GM21381 (cell line): Measurements from ENCODE around the gene SOX5.

Experiments
- ATAC-seq: cut with Tn5 transposase; IDR thresholded peaks from one replicate; pipeline ENCODE4 v1.9.1; 2021; ENCODE audit warnings: mild to moderate bottlenecking, moderate library complexity; ENCODE audit not compliant: unreplicated experiment

SOX5 gene

DNA sequence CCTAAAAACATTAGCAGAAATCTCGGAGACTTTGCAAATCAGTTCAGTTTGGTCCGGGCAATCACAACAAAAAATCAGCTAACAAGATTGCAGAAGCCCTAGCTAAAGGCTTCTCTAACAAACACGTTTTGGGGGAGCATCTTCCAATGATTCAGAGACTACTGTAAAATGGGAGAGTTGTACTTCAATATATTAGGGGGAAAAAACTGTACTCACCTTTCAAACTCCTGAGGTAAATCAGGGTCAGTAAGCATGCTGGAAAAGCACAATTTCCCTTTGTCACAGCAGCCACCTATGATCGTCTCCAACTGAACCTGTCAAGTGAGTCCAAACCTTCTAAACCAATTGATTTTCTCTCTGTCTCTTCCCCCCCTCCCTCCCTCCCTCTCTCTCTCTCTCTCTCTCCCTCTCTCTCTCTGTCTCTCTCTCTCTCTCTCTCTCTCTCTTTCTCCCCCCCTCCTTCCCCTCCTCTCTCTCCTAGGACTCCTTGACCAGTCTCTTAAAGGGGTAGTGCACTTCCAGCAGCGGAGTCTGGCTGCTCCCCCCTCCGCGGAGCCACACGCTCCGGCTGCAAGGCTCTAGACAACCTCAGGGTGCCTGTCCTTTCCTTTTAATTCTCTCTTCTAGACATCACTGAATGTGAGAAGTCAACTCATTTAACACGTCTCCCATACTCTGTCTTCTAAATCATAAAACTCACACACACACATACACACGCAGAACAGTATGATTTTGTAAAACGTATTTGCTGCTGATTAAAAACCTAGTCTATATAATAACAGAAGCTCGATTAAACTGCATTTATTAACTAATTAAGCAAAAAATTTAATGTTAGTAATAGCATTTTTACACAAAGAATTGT, at the start of gene SOX5:
TSS of gene SOX5 (minus strand) at position 323 of the 862 bp plus-strand sequence. CDS start at position 254, 69 bp downstream.
- no peak for ATAC-seq

DNA sequence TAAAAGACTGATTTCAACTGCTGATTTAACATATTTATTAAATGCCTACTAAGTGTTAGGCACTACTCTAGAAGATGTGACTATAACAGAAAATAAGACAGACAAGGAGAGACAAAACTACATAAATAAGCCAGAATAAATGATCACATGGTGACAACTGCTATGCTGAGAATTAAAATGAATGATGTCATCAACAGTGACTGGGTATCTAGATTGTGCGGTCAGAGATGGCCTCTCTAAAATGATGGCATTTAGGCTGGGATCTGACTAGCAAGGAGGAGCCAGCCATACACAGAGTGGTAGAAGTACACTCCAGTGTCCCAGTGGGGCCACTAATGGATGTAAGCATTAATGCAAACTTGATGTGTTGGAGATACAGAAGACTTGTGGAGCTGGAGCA, 37.6 kb upstream of the SOX5 start:
- no peak for ATAC-seq

- ATAC-seq: no peak
These were observed 31.4 kb upstream of the SOX5 start for GRCh38 chr12:23980826-23981225.

DNA sequence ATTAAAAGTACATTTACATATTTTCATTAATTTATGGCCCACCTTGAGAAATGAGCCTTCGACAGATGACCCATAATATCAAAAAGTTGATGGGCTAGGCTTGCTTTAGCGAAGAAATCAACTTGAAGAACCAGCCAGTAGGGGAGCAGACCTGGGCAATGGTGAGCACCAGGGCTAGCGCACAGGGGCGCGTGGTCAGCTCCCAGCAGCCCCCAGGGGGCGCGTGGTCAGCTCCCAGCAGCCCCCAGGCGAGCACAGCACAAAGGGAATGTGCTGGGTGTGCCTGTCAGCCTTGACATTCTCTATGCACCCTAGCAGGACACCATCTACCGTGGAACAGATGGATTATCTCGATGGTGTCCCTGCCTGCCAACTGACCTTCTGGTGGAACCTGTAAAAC, 15.3 kb upstream of the SOX5 start:
- no peak for ATAC-seq

- ATAC-seq: no peak
These were observed 10.4 kb upstream of the SOX5 start for GRCh38 chr12:23959826-23960225.

- no peak for ATAC-seq
These were observed 4.9 kb upstream of the SOX5 start for GRCh38 chr12:23954332-23954731.

- ATAC-seq: no peak
These were observed 2.6 kb upstream of the SOX5 start for GRCh38 chr12:23952071-23952470.

DNA sequence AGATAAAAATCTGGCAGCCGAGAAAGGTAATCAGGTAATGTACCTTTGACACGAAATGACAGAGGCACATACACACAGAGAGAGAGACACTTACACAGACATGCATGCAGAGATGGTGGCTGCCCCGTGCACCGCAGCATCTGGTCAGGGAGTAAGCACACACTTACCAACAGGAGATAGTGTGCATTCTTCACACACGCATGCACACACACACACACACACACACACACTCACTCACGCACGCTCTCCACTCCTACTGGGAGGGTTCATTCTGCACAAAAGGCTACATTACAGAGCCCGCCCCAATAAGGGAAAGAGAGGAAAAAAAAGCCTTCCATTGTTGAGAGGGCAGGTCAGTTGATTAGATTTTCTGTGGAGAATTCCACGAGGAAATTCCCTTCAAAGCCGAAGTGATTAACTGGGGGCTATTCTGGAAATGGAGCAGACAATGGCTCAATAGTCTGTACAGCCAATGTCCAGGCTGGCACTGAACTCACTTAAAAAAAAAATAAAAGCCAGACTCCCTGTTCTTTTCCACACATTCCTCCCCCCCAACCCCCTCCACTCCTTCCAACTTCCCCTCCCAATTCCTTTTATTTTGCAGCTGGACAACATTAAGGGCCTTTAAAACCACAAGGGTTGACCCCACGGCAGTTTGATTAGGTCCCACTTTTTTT, 1.4 kb upstream of the SOX5 start:
- no peak for ATAC-seq

GRCh38 chr12:23950210-23950774, 822 bp upstream of the SOX5 start:
- ATAC-seq: no peak

DNA sequence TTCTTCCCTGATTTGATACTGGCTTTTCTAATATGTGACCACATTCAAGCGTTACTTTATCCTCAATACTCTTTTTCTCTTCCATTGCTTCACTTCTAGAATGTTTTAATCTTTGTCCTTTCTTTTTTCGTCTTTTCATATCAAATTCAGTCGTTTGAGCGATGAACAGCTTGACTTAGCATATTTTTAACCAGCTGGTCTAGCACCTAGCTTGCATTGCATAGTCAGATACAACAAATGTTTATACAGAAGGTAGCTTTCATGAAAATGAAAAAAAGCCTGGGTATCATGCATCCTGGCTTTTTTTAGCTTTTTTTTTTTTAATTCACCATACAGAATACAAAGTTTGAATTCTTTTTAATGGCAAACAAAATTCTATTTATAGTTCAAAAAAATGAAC, 1.2 kb downstream of the SOX5 start:
- no peak for ATAC-seq

DNA sequence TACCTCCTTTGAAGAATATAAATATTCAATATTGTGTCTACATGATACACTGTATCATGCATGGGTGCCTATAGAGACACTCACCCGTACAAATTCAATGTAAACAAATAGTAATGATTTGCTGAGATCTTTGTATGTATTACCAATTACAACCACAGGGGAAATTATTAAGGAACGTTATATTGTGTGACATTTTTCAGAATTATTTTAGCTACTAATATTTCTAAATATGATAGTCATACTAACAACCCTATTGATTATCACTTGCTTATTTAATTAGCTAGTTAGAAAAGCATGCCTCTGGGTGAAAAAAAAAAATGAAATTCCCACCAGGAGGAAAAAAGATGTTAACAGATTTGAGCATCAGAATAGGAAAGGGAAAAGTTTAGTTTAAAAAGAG, 2.1 kb downstream of the SOX5 start:
- ATAC-seq: no peak

- ATAC-seq: no peak
These were observed 4.2 kb downstream of the SOX5 start for GRCh38 chr12:23945249-23945648.

DNA sequence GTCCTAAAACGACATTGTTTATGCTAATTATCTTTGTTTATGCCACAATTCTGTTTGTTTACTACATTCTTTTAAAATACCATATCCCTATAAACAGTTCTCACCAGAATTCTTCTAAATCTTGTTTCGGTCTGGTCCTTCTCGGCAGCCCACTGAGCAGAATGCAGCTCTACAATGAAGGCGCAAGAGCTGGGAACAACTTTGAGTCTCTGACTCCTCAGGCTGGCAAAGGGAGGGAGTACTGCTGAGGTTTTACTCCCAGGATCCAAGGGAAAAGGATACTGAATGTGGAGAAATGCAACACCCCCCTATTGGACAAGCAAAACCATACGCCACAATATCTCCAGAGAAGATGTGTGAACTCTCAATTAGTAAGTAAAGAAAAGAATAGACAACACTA, 5.4 kb downstream of the SOX5 start:
- no peak for ATAC-seq

GRCh38 chr12:23942841-23943240, 6.6 kb downstream of the SOX5 start:
- no peak for ATAC-seq

- ATAC-seq: no peak
These were observed 7.7 kb downstream of the SOX5 start for GRCh38 chr12:23941780-23942179.

DNA sequence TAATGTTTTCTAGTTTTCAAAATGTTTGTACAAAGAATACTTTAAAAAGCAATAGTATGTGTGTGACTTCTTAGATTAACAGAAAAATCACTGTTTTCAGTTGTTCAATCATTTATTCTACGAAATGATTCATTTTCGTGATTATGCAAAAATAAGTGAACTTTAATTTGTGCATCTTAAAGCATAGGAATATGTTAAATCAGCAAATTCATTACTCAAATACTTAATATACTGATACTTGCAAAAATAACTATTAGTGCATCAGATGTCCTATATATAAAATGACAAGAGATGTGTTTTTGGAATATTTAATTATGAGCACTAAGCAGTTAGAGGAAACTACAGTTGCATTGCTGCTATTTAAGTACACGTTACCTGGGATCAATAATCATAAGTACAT, 11.0 kb downstream of the SOX5 start:
- ATAC-seq: no peak

DNA sequence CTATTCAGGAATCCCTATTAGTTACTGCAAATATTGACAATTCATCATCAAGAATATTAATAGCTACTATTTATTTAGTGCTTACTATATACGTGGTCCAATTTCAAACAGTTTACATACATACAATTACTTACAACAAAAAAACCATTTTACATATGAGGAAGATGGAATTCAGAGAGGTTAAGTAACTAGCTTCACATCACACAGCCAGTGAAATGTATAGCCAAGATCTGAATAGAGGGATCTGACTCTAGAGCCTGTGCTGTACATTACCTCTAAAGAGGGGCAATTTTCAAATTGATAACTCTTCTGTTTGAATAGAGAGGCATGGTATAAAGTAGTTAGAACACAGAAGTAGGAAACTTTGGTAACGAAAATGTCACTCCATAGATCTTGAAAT, 18.3 kb downstream of the SOX5 start:
- no peak for ATAC-seq

DNA sequence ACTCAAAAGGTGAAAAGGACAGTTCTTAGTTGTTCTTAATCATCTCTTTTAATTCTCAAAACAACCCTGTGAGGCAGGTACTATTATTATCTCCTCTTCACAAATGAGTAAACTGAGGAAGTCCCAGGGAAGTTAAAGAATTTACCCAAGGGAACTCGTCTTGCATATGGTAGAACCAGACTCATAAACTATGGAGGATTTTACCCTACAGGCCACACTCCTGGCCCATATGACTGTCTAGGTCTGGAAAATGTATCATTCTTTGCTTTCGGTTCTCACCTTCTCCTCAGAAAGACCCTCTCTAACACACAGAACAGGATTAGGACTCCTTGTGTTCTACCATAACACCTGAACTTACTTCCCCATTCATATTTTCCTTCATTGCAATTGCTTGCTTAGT, 18.9 kb downstream of the SOX5 start:
- ATAC-seq: no peak

DNA sequence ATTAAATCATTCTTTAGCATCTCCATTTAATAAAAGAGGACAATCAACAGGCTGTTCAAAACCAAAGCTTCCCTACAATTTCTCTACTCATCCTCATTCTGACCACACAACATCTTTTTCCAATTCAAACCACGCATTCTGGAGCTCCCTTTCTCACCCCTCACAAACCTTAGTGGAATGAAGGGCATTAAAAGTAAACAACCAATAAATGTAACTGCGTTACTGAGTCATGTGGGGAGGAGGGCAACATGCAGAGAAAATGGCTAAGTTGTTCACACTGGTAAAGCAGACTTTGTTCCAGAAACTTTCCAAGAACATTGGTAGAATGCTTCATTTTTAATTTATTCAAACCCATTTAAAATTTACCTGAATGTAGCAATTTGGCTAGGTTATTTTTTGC, 19.6 kb downstream of the SOX5 start:
- ATAC-seq: no peak

- ATAC-seq: no peak
These were observed 21.6 kb downstream of the SOX5 start for GRCh38 chr12:23927907-23928306.

DNA sequence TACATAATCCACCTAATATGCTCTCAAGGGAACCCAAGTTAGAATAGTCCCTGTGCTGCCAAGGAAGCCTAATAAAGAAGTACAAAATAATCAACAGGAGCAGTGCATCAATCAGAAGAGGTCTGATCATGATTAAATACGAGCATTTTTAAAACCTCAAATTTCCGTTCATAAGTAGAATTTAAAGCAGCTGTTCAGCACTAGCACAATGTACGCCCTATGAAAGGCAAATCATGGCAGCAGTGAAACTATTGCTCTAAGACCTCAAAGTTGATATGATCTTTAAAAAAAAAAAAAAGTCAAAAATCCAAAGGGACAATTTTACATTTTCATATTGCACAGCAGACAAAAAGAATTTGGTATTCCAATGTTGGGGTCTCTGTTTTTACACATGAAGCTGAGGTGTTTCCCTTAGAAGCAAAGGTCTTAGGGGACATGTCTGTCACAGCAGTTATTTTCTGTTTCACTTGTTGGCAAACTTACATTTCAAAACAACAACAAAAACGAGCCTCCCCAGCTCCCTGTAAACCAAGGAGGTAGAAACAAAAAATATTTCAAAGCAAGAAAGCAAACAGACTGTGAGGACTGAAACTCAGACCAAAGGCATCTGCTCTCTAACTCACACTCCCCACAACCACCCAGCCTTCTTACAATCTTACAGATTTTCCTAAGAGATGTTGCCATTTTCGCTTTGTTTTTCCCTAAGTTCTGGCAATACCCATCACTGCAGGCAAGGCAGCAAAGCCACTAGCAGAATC, 28.2 kb downstream of the SOX5 start:
- ATAC-seq: no peak
